GM19351 (cell line): Measurements from ENCODE around the gene PDZD7.

Experiments
- ATAC-seq: cut with Tn5 transposase; IDR thresholded peaks from one replicate; pipeline ENCODE4 v1.9.1; 2021; ENCODE audit warnings: mild to moderate bottlenecking, moderate library complexity; ENCODE audit not compliant: unreplicated experiment

Gene PDZD7

DNA sequence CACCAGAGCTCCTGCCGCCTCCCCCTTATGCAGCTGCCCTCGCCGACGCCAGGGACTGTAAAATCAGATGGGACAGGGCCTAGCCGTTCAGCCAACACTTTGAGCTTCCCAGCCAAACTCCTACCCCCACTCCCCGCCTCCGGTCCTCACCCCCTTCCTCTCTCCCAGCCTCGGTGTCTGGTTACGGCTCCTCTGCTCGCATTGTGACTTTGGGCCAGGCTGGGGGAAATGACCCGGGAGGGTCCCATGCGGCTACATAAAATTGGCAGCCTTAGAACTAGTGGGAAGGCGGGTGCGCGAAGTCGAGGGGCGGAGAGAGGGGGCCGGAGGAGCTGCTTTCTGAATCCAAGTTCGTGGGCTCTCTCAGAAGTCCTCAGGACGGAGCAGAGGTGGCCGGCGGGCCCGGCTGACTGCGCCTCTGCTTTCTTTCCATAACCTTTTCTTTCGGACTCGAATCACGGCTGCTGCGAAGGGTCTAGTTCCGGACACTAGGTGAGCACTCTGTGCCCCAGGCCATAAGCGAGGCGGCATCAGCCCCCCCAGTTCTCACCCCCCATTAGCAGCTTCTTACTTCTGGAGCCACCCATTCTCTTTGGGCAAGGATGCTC, 30.8 kb upstream of the PDZD7 start, which contains the start of gene KAZALD1:
KAZALD1 (plus strand) TSS at position 366 of the 608 bp plus-strand sequence. CDS start 604 bp downstream, outside the sequence.
- no peak for ATAC-seq

DNA sequence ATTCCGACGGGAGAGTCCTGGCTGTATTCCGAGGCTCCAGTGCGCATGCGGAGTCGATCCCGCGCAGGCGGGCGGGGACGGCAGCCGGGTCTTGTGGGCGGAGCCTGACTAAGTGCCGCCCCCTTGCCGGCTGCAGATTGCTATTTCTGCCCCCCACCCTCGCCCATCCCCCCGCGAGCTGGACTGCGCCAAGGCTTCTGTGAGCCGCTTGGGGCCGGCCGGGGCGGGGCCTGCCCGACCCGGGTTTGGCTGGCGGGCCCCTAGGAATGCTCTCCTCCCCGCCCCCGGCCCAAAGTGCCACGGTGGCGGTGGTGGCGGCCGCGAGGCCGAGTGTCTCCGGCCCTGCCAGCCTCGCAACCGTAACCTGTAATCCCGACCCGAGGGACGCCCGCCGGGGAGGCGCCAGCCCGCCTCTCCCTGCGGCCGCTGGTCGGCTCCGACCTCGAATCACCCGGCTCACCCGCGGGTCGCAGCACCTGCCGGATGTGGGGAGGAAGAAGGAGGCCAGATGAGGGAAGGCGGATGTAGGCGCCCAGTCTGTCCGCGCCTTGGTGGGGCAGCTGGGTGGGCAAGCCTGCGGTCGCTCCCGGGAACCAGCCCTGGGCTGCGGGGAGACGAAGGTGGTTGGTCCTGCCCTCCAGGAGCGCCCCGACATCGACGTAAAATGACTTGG, 30.2 kb upstream of the PDZD7 start:
- ATAC-seq: peak; percentile 64

DNA sequence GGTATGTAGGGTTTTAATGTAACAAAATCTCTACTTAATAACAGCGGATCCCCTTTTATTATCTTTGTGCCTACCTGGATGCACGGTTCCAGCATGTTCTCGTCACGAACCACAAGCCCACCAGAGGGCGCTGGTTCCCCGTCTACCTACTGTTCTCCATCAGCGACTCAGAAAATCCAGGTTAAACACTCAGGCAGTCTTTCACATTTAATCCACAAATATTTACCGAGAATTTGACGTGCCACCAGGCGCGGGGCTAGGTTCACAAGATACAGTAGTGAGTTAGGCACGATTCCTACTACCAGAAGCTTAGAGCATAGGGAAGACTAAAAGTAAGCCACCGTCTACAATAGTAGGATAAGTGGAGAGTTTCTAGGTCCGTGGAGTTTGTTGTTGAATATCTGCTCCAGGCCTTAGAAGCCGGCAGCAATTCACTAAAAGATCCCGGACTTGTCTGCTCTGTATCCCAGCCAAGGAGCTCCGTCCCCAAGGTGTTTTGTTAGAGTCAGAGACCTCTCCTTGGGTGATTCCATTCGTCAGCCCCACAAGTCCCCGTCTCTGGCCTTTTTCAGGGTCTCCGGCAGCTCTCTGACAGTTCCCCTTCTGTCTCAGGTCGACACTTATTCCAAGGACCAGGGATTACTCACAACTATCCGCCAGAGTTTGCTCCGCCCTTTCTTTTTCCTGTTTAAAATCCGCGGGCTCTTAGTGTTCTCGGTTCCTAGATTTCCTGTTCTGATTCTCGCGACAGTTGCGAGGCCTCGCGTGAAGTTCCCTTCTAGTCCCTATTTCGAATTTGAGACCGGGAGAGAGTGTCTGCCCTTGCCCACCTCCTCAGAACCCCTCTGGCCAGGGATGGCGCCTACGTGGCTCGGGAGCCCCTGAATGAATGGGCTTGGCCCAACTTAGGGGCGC, 29.4 kb upstream of the PDZD7 start:
- ATAC-seq: peak; percentile 49

DNA sequence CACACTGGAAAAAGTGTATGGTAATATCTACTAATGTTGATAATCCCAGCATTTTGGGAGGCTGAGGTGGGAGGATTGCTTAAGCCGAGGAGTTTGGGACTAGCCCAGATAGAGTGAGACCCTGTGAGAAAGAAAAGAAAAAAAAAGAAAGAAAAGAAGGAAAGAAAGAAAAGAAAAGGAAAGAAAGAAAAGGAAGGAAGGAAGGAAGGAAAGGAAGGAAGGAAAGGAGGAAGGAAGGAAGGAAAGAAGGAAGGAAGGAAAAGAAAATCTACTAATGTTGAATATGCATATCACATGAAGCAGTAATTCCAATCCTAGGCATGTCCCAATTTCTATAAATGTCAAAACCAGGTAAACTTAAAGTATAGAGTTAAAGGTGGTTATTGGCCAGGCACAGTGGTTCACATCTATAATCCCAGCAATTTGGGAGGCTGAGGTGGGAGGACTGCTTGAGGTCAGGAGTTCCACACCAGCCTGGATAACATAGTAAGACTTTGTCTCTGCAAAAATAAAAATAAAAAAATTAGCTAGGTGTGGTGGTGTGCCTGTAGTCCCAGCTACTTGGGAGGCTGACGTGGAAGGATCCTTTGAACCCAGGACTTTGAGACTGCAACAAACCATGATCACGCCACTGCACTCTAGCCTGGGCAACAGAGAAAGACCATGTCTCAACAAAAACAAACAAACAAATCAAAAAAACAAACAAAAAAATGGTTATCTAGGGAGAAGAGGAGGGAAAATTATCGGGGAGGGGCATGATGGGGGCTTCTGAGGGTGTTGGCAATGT, 25.6 kb upstream of the PDZD7 start:
- no peak for ATAC-seq

DNA sequence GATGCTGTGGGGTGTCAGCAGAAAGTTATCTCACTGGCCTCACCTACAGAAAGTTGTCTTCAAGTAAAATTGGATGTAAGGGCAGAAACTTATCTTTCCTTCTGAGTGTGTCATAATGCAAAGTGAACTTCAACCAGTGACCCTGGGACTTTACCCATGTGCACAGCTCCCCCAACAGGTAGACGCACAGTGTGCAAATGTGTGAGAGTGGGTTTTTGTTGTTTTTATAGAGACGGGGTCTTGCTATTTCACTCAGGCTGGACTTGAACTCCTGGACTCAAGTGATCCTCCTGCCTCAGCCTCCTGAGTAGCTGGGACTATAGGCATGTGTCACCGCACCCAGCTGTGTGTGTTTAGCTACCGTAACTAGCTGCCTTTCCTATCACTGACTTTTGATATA, 24.5 kb upstream of the PDZD7 start:
- ATAC-seq: no peak

DNA sequence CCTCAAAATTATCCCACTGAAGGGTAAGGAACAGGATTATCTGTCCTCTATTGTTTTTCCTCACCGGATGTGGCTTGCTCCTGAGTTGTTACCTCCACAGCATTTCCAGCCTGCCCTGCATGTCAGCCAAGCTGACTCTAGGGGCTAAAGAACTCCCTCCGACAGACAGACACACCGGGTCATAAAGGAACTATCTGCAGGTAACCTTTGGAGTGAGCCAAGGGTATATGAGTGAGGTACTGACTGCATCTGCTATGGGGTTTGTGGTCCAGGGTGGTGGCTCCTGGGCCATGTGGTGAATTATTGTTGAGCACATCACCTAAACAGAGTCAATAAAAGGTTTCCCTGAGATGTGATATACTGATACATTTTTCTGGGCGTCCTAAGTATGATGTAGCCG, 23.9 kb upstream of the PDZD7 start:
- ATAC-seq: no peak

DNA sequence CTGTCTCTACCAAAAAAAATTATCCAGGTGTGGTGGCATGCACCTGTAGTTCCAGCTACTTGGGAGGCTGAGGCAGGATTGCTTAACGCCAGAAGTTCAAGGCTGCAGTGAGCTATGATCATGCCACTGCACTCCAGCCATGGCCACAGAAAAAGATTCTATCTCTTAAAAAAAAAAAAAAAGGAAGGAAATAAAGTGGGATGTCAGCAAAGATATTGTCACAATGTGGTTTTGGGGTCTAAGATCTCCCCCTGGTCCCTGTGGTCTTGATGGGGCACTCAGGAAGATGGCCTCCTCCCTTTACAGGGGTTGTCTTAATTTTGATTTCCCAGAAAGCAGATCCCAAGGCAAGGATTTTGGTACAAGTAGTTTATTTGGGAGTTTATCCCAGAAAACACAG, 23.4 kb upstream of the PDZD7 start:
- ATAC-seq: no peak

DNA sequence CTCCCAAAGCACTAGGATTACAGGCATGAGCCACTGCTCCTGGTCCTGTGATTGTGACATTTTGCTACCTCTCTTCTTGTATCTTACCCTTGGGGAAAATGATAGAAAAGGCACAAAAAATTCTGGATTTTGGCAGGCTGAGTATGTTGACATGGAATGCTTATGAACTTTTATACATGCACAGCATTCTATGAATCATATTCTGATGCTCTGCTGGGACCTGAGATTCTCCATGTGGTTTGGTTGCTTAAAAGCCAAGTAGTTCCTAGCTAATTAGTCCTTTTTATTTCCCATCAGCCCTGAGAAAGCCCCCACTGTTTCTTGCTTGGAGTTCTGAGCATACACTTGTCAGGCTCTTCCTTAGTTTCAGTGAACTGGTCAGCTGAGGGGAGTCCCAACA, 22.6 kb upstream of the PDZD7 start:
- ATAC-seq: no peak

DNA sequence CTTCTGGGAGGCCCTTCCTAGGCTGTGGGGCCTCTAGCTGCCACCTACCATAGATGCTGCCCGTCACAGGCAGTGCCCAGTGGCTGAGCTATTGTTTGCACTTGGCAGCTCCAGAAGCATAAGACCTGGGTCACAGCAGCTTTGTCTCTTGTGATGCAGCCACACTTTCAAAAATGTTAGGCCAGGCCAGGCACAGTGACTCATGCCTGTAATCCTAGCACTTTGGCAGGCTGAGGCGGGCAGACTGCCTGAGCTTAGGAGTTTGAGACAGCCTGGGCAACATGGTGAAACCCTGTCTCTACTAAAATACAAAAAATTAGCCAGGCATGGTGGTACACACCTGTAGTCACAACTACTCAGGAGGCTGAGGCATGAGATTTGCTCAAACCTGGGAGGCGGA, 21.4 kb upstream of the PDZD7 start:
- ATAC-seq: no peak

DNA sequence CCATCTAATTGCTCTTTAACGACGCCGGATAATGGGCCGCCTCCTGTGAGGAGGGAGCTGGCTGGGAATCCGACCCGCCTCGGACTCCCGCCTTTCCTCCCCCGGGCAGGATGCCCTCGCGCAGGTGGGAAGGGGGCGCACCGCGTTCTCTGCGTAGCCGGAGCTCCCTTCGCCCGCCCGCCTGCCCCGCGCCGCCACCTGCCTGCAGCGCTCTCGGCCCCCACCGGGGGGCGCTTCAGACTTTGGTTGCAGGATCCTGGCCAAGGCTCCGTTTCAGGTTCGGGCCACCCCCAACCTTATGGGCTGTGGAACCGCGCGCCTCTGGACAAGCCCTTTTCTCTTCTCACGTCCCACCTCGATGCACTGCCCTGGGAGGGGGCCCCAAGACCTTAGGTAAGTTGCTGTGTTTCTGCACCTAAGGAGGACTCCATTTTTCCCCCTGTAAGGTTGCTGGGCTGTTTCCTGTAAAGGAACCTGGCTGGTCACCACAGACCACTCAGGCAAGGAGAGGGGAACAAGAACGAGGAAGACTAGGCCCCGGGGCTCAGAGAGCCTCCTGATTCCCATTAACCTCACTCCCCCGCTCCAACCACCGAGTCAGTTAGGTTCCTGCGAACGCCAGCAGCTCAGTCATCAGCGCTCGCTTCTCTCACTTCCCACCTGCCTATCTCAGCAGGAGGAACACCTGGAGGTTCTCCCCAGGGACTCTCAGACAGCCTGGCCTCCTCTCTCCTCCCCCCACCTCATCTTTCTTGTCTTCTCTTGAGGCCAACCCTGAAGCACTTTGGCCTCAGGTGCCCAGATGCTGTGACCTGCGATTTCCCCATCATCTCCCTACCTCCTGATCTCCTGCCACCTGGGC, 19.5 kb upstream of the PDZD7 start:
- peak; percentile 74 for ATAC-seq

DNA sequence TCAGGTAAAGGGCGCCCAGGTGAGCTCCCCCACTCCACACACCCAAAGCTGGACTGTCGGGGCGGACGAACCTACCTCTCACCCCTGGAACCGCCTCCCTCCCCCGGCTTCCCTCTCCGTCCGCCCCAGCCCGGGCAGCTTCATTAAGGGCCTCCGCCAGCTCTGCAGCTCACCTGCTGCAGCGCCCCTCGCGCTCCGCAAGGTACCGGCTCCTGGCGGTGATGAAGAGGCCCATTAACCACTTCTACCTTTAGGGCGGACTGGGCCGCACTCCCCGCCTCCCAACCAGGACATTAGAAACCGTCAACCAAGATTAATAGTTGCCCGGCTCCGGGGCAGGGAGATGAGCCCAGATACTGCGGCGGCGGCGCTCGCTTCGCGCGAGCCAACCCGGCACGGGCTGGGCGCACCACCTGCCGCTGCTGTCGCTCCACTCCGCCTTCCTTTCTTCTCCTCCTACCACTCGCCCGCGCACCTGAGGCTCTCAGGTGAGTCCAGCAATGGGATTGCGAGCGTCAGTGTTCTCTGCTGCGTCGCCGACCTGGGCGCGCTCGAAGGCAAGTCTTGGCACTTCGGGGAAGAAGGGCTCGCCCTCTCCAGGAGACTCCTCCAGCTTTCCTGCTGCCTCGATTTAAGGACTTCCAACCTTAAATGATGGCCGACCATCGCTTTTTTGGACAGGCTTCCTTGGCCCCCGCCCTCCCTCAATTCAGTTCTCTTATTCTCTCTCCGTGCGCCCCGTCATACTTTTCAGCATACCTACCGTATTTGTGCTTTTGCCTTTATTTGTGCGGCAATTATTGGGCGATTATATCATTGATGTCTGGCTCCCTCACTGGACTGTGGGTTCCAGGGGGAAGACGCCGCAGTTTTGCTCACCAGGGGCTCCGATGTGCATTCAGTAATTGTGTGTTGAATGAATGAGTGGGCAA, 17.3 kb upstream of the PDZD7 start:
- ATAC-seq: no peak

DNA sequence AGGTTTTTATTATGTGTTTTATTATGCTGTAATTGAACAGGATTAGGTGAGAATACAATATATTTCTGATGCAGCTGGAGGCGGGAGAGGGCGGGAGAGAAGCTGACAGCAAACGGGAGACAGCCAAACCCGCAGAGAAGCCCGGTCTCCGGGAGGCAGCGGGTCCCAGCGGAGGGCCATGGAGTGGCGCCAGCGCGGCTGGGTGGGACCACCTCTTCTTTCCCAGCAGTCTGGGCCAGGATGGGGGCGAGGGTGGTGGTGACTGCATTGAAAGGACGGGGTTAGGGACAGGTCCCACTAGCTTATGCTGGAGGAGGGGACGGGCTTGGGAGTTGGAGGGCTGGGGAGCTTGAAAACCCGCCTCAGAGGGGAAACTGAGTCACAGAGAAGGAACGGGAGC, 16.3 kb upstream of the PDZD7 start:
- ATAC-seq: no peak

DNA sequence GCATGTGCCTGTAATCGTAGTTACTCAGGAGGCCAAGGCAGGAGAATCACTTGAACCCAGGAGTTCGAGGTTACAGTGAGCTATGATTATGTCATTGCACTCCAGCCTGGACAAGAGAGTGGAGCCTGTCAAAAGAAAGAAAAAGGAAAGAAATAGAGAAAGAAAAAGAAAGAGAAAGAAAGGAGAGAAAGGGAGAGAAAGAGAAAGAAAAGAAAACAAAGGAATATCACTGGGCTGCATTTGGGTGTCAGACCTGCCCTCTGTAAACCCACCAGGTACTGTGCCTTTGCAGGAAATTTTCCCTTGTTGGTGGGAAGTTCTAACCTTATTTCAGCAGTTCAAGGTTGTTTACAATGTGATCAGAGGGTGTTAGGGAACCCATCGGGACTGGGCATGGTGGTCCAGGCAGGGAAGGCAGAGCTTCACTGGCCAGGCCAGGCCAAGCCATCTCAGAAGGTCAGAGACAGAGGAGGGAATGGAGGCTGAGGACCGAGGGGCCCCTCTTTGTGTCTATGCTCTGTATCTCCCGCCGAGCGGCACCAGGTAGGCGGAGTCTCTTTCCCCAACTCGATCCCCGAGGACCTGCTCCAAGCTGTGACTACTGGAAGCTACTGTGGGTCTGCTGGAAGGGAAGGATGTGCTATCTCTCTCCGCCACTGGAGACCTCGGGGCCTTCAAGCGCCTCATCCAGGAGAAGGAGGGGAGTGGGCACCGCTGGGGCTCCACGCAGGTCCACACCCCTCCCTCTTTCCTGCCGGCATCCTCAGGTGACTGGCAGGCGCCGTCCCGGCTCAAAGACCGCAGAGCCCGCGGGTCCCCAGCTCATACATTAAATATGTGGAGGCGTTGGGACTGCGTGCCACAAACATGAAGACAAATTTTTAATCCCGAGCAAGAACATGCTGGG, 15.7 kb upstream of the PDZD7 start:
- ATAC-seq: no peak

DNA sequence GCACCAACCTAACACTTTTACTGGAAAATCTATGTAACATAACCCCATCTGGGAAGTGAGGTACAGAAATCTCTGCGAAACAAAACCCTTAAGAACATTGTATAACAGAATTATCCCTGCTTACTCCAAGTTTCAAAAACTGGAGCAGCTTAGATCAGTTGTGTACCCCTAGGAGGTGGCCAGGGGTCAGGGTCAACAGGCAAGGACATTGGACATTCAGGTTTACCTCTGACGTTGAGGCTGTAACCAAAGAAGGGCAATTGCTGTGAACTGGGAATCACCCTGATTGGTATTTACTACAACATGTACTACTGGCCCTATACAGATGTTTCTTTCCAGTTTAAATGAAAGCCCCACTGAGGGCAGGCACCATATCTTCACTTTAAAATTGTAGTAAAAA, 13.2 kb upstream of the PDZD7 start:
- ATAC-seq: no peak

DNA sequence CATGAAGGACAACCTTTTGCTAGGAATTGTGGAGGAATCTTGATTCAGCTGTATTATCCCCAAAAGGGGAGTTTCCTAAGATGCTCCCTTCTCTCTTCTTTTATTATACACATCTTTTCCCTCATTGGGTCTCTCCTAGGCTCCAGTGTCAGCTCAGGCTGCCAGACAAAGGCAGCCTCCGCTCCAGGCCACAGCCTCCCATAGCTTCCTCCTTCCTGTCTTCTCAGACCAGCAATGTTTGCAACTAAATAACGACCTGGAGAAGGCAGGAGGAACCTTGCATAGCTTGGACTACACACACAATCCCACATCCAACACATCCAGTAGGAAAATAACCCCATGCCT, 12.4 kb upstream of the PDZD7 start:
- no peak for ATAC-seq

DNA sequence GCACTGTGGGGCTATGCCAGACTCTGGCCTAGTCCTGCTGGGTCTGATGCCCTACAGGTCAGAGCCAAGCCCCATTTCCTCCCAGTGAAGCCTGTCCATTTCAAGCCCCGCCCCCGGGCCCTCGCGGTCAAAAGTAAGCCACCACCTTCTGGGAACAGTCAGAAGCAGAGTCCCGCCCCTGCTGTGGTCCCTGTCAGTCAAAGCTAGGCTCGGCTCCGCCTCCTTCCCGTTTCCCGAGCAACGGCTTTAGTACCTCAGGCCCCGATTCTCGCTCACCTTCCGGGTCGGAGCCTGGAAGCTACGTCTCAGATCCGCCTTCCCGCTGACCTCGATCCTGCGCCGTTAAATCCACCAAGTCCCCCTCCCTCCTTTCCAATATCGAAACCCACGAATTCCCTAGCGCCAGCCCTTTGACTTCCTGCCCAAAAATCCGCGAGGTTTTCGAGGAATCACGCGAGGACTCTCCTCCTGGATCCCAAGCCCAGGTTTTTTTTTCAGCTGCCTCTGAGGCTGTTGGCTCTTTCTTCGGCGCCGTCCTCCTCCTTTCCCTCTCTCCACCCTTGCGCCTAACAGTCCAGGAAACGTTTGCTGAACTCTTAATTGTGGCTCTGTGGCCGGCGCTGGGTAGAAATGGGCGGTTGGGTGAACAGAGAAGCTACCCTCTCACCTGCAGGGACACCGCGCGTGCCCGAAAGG, 11.9 kb upstream of the PDZD7 start:
- peak; percentile 97 for ATAC-seq

DNA sequence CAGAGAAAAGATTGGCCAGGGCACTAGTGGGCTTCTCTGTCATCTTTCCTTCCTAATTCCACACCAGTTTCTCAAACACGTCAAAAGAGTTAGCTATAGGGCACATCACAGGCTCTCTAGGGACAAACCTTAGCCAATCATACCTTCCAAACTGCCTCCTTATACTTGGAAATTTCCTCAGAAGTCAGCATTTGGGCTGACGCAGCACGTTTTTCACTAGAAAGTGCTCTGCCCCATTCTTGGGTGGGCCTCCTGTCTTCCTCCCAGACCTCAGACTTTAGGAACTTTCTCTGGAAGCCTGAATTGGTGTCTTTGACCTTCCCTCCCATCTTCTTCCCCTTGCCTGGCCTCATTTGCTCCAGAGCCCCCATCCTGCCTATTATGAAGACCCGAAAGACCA, 11.2 kb upstream of the PDZD7 start:
- no peak for ATAC-seq
